Gastroesophageal sphincter (tissue), 4 donors: ENCODE measurements around the gene COX4I1. TPM values are rescaled to one million over a fixed set of nuclear protein-coding genes. Genes with fewer than 3 reads are reported as not detected.

Experiments used
- ATAC-seq: fragments of 150-250 bp; one replicate; pipeline ENCODE4 v1.9.1; 2016; ENCODE audit warnings: mild to moderate bottlenecking, moderate library complexity
- H3K27ac ChIP-seq, 4 donors: fragments of 200-600 bp; sonication (generic) in 3 of 4; 1 replicate in 3 of 4; 2 replicates in 1 of 4; pipeline ENCODE4 v1.5.1; 2016 to 2019
- H3K27me3 ChIP-seq: fragments of 200-600 bp; sonication (generic); one replicate; pipeline ENCODE4 v1.5.1; 2019
- H3K36me3 ChIP-seq, 2 donors: fragments of 200-600 bp; sonication (generic); one replicate each; pipeline ENCODE4 v1.5.1; 2019; ENCODE audit warnings: control low read depth in 1 of 2
- H3K4me1 ChIP-seq, 3 donors: fragments of 200-600 bp; sonication (generic); 1 replicate in 2 of 3; 2 replicates in 1 of 3; pipeline ENCODE4 v1.5.1; 2016 to 2019; ENCODE audit warnings: control low read depth in 2 of 3
- H3K4me3 ChIP-seq, 2 donors: fragments of 200-600 bp; sonication (generic); one replicate each; pipeline ENCODE4 v1.5.1; 2019; ENCODE audit warnings: mild to moderate bottlenecking in 1 of 2, moderate library complexity in 1 of 2
- H3K9me3 ChIP-seq, 3 donors: fragments of 200-600 bp; sonication (generic); one replicate each; pipeline ENCODE4 v1.5.1; 2017 to 2019; ENCODE audit warnings: control low read depth in 2 of 3
- CTCF ChIP-seq, 4 experiments: fragments of 200-600 bp in 2 of 4; fragments of 450-650 bp in 2 of 4; sonication (generic) in 1 of 4; IDR thresholded peaks; one replicate each; pipeline ENCODE4 v1.5.1; 2017 to 2019; ENCODE audit warnings: antibody characterized with exemption in 4 of 4, mild to moderate bottlenecking in 2 of 4, moderate library complexity in 2 of 4
- EP300 ChIP-seq: sonication (generic); formaldehyde crosslinking; IDR thresholded peaks from one replicate; pipeline ENCODE4 v1.6.1; 2017; ENCODE audit warnings: antibody characterized with exemption, mild to moderate bottlenecking
- POLR2A ChIP-seq, 2 donors: fragments of 450-650 bp; IDR thresholded peaks; one replicate each; pipeline ENCODE4 v1.6.1; 2017; ENCODE audit warnings: antibody characterized with exemption in 2 of 2, mild to moderate bottlenecking in 2 of 2, moderate library complexity in 1 of 2
- POLR2AphosphoS5 ChIP-seq: sonication (generic); formaldehyde crosslinking; IDR thresholded peaks from one replicate; pipeline ENCODE4 v1.6.1; 2017; ENCODE audit warnings: antibody characterized with exemption
- WGBS, 2 donors: methylation state at CpG; one replicate each; pipeline ENCODE4 v1.1.5; 2018; ENCODE audit warnings: low coverage in 1 of 2; 5-methylcytosine and 5-hydroxymethylcytosine counted together
- total RNA-seq, 4 donors: library from RNA; depleted of rRNA; stranded (reverse); fragments of >200 nt; gene quantifications; one replicate each; pipeline ENCODE4 v1.1.0, GENCODE V29; 2016

Gene COX4I1
- total RNA-seq, 4 donors from 2014 or later, result 465 to 597 (median 507) TPM

- TF ChIP-seq POLR2AphosphoS5, result no peak
- WGBS, 2 donors, result 79% methylated on average over 3 of the region's 7 CpGs; no CpG with 5 or more reads in 1 of the 2 donors
- H3K27me3 ChIP-seq, result peaks cover 2% of the 10 kb centered on the region
- H3K27ac ChIP-seq, result no peak overlapping the region
- H3K9me3 ChIP-seq, result no peaks in the 10 kb centered on the region
- no peaks in the 10 kb centered on the region for H3K36me3 ChIP-seq
- no peak overlapping the region for H3K4me3 ChIP-seq
- H3K4me1 ChIP-seq, result peaks cover 0 to 29% (median 18%) of the 10 kb centered on the region in 3 donors
- no peak for ATAC-seq
These were observed 45.1 kb upstream of the COX4I1 start for GRCh38 chr16:85754413-85754812.

GRCh38 chr16:85755929-85756768 lies 43.3 kb upstream of the COX4I1 start:
- Histone ChIP-seq H3K27ac (no peak overlapping the region), H3K27me3 (peaks cover 18% of the 10 kb centered on the region), H3K4me1 (peaks cover 0 to 12% (median 8%) of the 10 kb centered on the region in 3 donors), H3K9me3 (no peaks in the 10 kb centered on the region), H3K36me3 (no peaks in the 10 kb centered on the region), H3K4me3 (no peak overlapping the region)
- WGBS, 2 donors, result 65 to 79% methylated on average over 5 to 6 of the region's 25 CpGs
- ATAC-seq, result no peak
- TF ChIP-seq POLR2AphosphoS5, result no peak
- no peak for TF ChIP-seq CTCF (IDR thresholded peaks at IDR 0.05)
- TF ChIP-seq EP300, result no peak

GRCh38 chr16:85757341-85757822 lies 42.1 kb upstream of the COX4I1 start:
- Histone ChIP-seq H3K36me3 (no peaks in the 10 kb centered on the region), H3K27ac (no peak overlapping the region), H3K4me1 (peaks cover 0 to 9% (median 4%) of the 10 kb centered on the region in 3 donors), H3K27me3 (peaks cover 29% of the 10 kb centered on the region), H3K9me3 (no peaks in the 10 kb centered on the region), H3K4me3 (no peak overlapping the region)
- TF ChIP-seq EP300 (no peak), POLR2AphosphoS5 (no peak), POLR2A (IDR thresholded peaks at IDR 0.05) (no peak), CTCF (IDR thresholded peaks at IDR 0.05) (no peak)
- 67 to 89% methylated on average over 7 of the region's 7 CpGs for WGBS, 2 donors
- no peak for ATAC-seq

- Histone ChIP-seq H3K27ac (no peak overlapping the region), H3K4me1 (no peaks in the 10 kb centered on the region), H3K27me3 (peaks cover 40% of the 10 kb centered on the region), H3K4me3 (no peak overlapping the region), H3K36me3 (no peaks in the 10 kb centered on the region), H3K9me3 (no peaks in the 10 kb centered on the region)
- 56 to 63% methylated on average over 8 to 9 of the region's 16 CpGs for WGBS, 2 donors
- ATAC-seq, result no peak
- TF ChIP-seq CTCF (IDR thresholded peaks at IDR 0.05) (no peak), POLR2AphosphoS5 (no peak), EP300 (no peak)
These were observed 40.4 kb upstream of the COX4I1 start for GRCh38 chr16:85759136-85759535.

GRCh38 chr16:85759631-85760419 lies 39.7 kb upstream of the COX4I1 start:
- TF ChIP-seq POLR2AphosphoS5 (no peak), CTCF (IDR thresholded peaks at IDR 0.05) (peak in 1 of 4 experiments; percentile 30)
- 56 to 68% methylated on average over 5 to 6 of the region's 20 CpGs for WGBS, 2 donors
- Histone ChIP-seq H3K36me3 (no peaks in the 10 kb centered on the region), H3K27ac (no peak overlapping the region), H3K4me3 (no peak overlapping the region), H3K9me3 (no peaks in the 10 kb centered on the region), H3K4me1 (no peaks in the 10 kb centered on the region), H3K27me3 (peaks cover 40% of the 10 kb centered on the region)
- ATAC-seq, result no peak
